ENCODE measurements around the gene CDH11.

The CDH11 gene, protein sequence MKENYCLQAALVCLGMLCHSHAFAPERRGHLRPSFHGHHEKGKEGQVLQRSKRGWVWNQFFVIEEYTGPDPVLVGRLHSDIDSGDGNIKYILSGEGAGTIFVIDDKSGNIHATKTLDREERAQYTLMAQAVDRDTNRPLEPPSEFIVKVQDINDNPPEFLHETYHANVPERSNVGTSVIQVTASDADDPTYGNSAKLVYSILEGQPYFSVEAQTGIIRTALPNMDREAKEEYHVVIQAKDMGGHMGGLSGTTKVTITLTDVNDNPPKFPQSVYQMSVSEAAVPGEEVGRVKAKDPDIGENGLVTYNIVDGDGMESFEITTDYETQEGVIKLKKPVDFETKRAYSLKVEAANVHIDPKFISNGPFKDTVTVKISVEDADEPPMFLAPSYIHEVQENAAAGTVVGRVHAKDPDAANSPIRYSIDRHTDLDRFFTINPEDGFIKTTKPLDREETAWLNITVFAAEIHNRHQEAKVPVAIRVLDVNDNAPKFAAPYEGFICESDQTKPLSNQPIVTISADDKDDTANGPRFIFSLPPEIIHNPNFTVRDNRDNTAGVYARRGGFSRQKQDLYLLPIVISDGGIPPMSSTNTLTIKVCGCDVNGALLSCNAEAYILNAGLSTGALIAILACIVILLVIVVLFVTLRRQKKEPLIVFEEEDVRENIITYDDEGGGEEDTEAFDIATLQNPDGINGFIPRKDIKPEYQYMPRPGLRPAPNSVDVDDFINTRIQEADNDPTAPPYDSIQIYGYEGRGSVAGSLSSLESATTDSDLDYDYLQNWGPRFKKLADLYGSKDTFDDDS

GRCh38 chr16:65121870-65122723, at the start of gene CDH11:
Gene CDH11 (minus strand): TSS chr16:65122063. CDS start chr16:65004869, 117,194 bp downstream.
- in situ Hi-C loops (cut with HindIII; ENCODE audit: low pct_ligation_motif_present, low pct_unique_long_range_greater_than_20kb, low sequenced_read_pairs) = no loop called here
- DNase-seq = no peak

- in situ Hi-C loops (cut with HindIII; ENCODE audit: low pct_ligation_motif_present, low pct_unique_long_range_greater_than_20kb, low sequenced_read_pairs) = no loop called here
- peak; percentile 9 for DNase-seq
These were observed 32.5 kb upstream of the CDH11 start for GRCh38 chr16:65154321-65154720.

GRCh38 chr16:65153365-65154105, 31.7 kb upstream of the CDH11 start:
- in situ Hi-C loops (cut with HindIII; ENCODE audit: low pct_ligation_motif_present, low pct_unique_long_range_greater_than_20kb, low sequenced_read_pairs) = no loop called here
- DNase-seq = no peak

DNA sequence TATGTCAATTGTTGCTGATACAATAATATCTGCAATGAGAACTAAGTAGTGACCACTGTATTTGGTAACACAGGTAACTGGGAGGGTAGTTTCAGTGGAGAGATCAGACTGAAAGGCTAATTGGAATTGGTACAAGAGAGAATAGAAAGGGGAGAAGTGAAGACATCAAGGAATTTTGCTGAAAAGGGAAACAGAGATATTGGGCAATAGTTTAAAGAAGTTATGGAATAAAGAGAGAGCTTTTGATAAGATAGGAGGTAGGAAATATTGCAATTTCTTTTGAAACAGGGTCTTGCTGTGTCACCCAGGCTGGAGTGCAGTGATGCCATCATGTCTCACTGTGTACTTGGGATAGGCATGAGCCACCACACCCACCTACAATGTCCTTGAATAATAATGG, 26.9 kb upstream of the CDH11 start:
- DNase-seq = no peak
- in situ Hi-C loops (cut with HindIII; ENCODE audit: low pct_ligation_motif_present, low pct_unique_long_range_greater_than_20kb, low sequenced_read_pairs) = no loop called here

DNA sequence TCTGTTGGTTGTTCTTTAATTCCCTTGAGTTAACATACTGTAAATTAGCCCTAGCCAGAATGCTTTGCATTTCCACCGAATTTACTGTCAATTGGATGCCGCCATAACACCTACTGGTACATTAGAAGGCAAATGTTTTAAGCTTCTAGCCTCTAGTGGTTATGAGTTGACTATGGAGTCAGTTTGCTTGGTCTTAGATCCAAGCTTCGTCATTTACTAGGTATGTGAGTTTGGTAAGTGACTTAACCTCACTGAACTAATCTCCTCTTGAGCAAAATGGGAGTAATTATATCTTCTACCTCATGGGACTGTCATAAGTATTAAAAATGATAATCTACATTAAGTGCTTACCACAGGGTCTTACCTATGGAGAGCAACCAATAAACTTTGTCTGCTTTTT, 20.4 kb upstream of the CDH11 start:
- in situ Hi-C loops (cut with HindIII; ENCODE audit: low pct_ligation_motif_present, low pct_unique_long_range_greater_than_20kb, low sequenced_read_pairs) = no loop called here
- no peak for DNase-seq

- DNase-seq = no peak
- in situ Hi-C loops (cut with HindIII; ENCODE audit: low pct_ligation_motif_present, low pct_unique_long_range_greater_than_20kb, low sequenced_read_pairs) = no loop called here
These were observed 14.8 kb upstream of the CDH11 start for GRCh38 chr16:65136681-65137080.

- no peak for DNase-seq
- in situ Hi-C loops (cut with HindIII; ENCODE audit: low pct_ligation_motif_present, low pct_unique_long_range_greater_than_20kb, low sequenced_read_pairs) = no loop called here
These were observed 5.2 kb upstream of the CDH11 start for GRCh38 chr16:65126845-65127624.

DNA sequence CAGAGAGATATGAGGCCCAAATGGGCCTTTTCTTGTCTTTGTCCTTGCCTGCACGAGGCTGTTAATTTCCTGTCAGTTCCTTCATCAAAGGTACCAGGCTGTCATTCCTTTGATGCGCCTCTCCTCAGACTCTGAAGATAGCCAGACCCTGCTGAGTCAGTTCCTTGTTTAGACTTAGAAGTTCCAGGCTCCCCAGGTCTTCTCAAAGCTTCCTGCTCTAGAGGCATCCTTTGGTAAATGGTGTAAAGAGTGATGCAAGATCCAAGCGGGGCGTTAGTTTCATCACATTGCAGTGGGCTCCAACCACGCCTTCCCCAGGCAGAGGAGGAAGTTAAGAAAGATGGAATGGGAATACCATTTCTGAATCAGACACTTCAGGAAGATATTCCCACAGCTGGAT, 4.0 kb upstream of the CDH11 start:
- no peak for DNase-seq
- in situ Hi-C loops (cut with HindIII; ENCODE audit: low pct_ligation_motif_present, low pct_unique_long_range_greater_than_20kb, low sequenced_read_pairs) = no loop called here

DNA sequence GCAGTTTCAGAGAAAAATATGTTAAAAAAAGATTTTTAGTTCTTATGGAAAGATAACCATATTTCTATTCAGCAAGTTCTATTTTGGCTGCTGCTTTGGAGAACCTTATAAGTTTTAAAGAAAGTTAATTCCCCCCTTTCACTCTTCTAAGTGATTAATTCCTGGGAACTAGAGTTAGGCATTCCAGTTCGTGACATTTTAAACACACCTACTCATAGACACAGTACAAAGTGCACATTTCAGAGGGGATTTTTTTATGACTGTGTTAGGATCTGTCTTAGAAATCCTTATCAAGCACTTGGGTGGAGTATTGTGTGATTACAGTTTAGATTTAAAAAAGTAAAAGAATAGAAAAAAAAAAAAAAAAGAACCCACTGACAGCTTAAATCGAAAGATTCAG, 3.5 kb upstream of the CDH11 start:
- in situ Hi-C loops (cut with HindIII; ENCODE audit: low pct_ligation_motif_present, low pct_unique_long_range_greater_than_20kb, low sequenced_read_pairs) = no loop called here
- no peak for DNase-seq

DNA sequence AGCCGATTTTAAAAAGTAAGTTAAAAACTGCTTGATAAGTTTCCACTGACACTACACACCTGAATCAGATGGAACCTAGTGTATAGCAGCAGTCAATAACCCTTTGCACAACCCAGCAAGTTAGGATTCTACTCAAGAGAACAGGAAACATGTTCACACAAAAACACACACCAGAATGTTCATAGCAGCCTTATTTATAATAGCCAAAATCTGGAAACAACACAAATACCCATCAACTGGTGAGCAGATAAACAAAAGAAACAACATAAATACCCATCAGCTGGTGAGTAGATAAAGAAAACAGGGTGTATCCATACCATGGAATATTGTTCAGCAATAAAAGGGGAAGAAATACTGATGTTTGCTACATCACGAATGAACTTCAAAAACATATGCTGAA, 2.7 kb upstream of the CDH11 start:
- no peak for DNase-seq
- in situ Hi-C loops (cut with HindIII; ENCODE audit: low pct_ligation_motif_present, low pct_unique_long_range_greater_than_20kb, low sequenced_read_pairs) = no loop called here

DNA sequence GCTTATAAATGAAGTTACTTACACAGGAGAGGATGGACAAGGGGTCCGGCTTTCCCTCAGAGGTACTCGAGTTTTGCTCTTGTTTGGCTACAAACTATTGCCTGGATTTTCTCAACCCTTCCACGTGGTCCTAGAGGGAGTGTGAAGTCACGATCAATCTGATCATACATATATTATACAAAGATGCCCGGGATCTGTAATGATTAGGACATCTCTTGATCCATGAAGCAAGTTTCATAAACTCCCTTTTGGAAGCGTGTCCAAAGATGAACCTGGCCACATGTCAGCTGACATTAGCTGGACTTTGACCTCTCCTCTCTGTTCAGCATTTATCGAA, 2.3 kb upstream of the CDH11 start:
- no peak for DNase-seq
- in situ Hi-C loops (cut with HindIII; ENCODE audit: low pct_ligation_motif_present, low pct_unique_long_range_greater_than_20kb, low sequenced_read_pairs) = no loop called here

DNA sequence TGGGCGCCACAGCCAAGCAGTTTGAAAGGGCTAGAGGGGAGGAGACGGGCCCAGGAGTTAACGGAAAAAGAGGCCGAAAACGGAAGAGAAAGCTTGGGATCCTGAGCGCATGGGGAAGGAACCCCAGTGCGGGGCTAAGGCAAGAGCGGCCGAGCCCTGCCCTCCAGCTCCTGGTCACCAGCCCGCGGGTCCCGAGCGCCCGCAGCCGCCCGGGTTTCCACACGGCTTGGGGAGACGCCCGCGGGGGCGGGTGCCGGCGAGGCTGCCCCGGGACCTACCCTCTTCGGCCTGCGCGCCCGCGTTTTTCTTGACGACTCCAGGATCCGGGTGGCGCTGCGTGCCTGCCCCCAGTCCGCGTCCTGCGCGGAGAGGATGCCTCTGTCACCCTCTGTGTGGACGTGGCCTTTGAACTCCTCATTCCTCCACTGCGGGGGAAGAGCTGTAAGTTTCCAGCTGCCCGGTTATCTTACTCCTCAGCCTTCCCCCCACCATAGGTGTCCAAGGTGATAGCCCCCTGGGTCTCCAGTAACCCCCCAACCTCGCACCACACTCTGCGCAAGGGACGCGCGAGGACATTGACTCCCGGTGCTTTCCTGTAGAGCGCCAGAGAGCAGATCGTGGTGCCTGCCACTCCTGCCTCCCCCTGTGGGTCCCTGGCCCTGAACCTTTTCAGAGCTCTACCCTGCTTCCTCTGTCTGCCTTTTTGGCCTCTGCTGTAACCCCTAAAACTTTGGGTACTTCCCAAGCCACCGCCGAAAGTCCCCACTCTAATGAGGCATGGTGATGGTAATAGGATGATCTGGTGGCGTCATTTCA, 1.7 kb upstream of the CDH11 start:
- in situ Hi-C loops (cut with HindIII; ENCODE audit: low pct_ligation_motif_present, low pct_unique_long_range_greater_than_20kb, low sequenced_read_pairs) = no loop called here
- no peak for DNase-seq

- in situ Hi-C loops (cut with HindIII; ENCODE audit: low pct_ligation_motif_present, low pct_unique_long_range_greater_than_20kb, low sequenced_read_pairs) = no loop called here
- no peak for DNase-seq
These were observed 997 bp upstream of the CDH11 start for GRCh38 chr16:65122724-65123395.

- DNase-seq = no peak
- in situ Hi-C loops (cut with HindIII; ENCODE audit: low pct_ligation_motif_present, low pct_unique_long_range_greater_than_20kb, low sequenced_read_pairs) = no loop called here
These were observed 787 bp downstream of the CDH11 start for GRCh38 chr16:65120831-65121721.

GRCh38 chr16:65120461-65120830, 1.4 kb downstream of the CDH11 start:
- in situ Hi-C loops (cut with HindIII; ENCODE audit: low pct_ligation_motif_present, low pct_unique_long_range_greater_than_20kb, low sequenced_read_pairs) = no loop called here
- DNase-seq = no peak

DNA sequence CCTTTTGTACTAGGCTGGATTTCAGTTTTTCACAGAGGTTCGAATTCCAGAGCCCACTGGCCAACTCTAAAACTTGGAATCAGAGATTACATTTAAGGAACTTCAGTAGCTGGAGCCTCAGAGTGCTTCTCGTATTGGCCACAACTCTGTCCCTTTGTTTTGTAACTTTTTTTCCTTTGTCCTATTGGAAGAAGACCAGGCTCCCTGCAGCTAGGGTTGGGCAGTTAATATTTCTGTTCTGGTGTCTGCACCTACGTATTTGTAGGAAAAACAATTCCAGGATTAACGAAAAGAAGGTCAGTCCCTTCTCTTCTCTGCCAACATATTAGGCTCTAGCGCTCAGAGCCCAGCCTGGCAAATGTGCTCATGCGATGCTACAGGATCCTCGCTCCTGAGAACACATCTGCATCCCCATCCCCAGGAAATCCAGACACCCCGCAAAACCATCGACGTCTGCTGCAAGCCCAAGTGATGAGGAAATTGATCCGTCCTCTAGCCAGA, 1.9 kb downstream of the CDH11 start:
- no peak for DNase-seq
- in situ Hi-C loops (cut with HindIII; ENCODE audit: low pct_ligation_motif_present, low pct_unique_long_range_greater_than_20kb, low sequenced_read_pairs) = no loop called here

All from ACHN (cell line).